Gastrocnemius medialis (tissue), 4 donors: Measurements from ENCODE around the gene PRDM16.

Experiments used
- POLR2A ChIP-seq, 2 donors: fragments of 450-650 bp; IDR thresholded peaks; one replicate each; pipeline ENCODE4 v1.6.1; 2017; ENCODE audit warnings: antibody characterized with exemption in 2 of 2, mild to moderate bottlenecking in 2 of 2, moderate library complexity in 2 of 2
- TF ChIP-seq, protein P1 (sequence below), 5 experiments: fragments of 450-650 bp in 3 of 5; fragments of 200-600 bp in 2 of 5; sonication (generic) in 2 of 5; IDR thresholded peaks in 4 of 5; conservative IDR thresholded peaks in 1 of 5; 1 replicate in 4 of 5; 2 replicates in 1 of 5; pipeline ENCODE4 v1.5.1; 2016 to 2019; ENCODE audit warnings: antibody characterized with exemption in 5 of 5, mild to moderate bottlenecking in 3 of 5, moderate library complexity in 3 of 5

DNA sequence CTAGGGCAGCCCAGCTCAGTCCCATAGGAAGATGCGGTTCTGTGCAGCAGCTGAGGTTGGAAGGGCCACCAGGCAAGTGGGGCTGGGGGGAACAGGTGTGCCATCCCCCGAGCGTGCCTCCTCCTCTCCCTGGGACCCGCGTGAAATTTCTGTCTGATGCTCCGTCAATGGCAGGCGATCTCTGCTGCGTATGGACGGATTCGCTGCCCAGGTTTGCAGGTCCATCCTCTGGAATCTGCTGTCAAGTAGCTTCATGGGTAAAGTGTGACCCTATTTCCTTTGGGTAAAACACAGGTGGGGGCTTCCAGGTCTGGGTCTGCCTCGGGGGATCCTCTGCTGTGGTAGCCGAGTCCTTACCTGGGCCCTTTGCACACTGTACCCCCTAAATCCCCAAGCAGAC lies 270.9 kb downstream of the PRDM16 start:
- TF ChIP-seq, protein P1, sequence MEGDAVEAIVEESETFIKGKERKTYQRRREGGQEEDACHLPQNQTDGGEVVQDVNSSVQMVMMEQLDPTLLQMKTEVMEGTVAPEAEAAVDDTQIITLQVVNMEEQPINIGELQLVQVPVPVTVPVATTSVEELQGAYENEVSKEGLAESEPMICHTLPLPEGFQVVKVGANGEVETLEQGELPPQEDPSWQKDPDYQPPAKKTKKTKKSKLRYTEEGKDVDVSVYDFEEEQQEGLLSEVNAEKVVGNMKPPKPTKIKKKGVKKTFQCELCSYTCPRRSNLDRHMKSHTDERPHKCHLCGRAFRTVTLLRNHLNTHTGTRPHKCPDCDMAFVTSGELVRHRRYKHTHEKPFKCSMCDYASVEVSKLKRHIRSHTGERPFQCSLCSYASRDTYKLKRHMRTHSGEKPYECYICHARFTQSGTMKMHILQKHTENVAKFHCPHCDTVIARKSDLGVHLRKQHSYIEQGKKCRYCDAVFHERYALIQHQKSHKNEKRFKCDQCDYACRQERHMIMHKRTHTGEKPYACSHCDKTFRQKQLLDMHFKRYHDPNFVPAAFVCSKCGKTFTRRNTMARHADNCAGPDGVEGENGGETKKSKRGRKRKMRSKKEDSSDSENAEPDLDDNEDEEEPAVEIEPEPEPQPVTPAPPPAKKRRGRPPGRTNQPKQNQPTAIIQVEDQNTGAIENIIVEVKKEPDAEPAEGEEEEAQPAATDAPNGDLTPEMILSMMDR (IDR thresholded peaks at IDR 0.05 in 4 of 5, conservative IDR thresholded peaks at IDR 0.05 in 1 of 5): no peak
- TF ChIP-seq POLR2A (IDR thresholded peaks at IDR 0.05): no peak
